GM18951 (cell line): ENCODE results near the gene UBTD2.

Source experiments
- POLR2A ChIP-seq: IDR thresholded peaks from 4 replicates; pipeline ENCODE4 v1.6.1; 2011; ENCODE audit warnings: mild to moderate bottlenecking; ENCODE audit not compliant: insufficient read length, insufficient read depth; ENCODE audit errors: extremely low read depth
- in situ Hi-C: fragments of 300-500 bp; cut with MboI; formaldehyde crosslinking; loops from one replicate; pipeline ENCODE4 v1.12.0; 2022; ENCODE audit warnings: low sequenced_read_pairs, mixed read lengths, inconsistent platforms; ENCODE audit not compliant: unreplicated experiment

UBTD2 gene

DNA sequence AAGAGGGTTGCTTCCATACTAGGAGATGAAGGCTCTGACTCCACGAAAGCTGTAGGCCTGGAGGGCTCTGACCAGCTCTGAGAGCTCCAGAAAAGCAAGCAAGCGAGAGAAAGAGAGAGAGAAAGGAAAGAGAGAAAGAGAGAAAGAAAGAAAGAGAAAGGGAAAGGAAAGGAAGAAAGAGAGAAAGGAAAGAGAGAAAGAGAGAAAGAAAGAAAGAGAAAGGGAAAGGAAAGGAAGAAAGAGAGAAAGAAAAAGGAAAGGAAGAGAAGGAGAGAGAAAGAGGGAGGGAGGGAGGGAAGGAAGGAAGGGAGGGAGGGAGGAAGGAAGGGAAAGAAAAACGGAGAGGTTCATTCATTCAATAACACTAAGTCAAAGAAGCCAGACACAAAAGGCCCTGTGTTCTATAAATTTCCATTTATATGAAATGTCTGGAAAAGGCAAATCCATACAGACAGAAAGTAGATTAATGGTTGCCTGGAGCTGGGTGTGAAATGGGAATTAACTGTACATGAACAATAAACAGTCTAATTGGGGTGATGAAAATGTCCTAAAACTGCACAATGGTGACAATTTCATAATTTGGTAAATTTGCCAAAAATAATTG, 93.8 kb downstream of the UBTD2 start:
- TF ChIP-seq POLR2A: no peak
- in situ Hi-C loops: loop anchor here (10.0 kb wide), 1 partner anchor 95 kb away; the partner anchor contains the start of gene UBTD2

- in situ Hi-C loops: no loop called here
- no peak for TF ChIP-seq POLR2A
Measured at GRCh38 chr5:172188893-172189692, 94.5 kb downstream of the UBTD2 start.

DNA sequence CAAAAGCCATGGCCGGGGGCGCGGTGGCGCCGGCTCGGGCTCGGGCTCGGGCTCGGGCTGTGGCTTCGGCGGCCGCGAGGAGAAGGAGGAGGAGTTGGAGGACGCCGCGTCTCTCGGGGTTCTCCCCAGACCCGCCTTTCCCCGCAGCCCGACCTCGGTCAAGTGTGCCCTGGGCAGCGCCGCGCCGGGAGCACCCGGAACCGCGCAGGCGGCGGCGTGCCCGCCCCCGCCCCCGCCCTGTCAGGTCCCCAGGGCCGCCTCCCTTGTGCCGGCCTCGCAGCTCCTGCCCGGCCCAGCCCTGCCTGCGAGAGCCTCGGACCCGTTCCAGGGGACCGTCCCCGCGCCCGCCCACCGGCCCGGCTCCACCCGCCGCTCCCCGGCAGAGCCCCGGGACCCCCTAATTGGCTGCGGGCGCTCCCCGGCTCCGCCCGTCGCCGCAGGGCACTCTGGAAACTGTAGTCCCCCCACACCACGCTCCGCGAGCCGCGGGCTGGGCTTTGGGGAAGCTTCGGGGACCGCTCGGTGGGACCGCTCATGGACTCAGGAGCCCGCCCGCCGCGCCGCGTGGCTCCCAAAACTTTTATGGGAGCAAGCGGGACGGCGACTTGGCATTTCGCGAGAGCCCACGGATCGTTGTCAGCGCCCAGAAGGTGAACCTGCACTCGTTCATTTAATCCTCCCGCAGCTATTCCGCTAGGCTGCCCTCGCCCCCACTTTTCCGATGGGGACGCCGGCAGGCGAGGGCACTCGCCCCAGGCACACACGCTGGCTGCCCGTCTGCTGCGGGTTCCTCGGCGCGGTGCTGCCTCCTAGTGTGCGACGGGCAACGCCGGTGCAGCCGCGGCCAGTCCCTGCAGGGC, 95.3 kb downstream of the UBTD2 start, which contains the start of gene STK10:
STK10 (minus strand) TSS at position 192 of the 860 bp plus-strand sequence; CDS start at position 10, 182 bp downstream.
- TF ChIP-seq POLR2A: peak; percentile 70
- in situ Hi-C loops: no loop called here

GRCh38 chr5:172187118-172188032, 96.2 kb downstream of the UBTD2 start:
- in situ Hi-C loops: no loop called here
- no peak for TF ChIP-seq POLR2A

DNA sequence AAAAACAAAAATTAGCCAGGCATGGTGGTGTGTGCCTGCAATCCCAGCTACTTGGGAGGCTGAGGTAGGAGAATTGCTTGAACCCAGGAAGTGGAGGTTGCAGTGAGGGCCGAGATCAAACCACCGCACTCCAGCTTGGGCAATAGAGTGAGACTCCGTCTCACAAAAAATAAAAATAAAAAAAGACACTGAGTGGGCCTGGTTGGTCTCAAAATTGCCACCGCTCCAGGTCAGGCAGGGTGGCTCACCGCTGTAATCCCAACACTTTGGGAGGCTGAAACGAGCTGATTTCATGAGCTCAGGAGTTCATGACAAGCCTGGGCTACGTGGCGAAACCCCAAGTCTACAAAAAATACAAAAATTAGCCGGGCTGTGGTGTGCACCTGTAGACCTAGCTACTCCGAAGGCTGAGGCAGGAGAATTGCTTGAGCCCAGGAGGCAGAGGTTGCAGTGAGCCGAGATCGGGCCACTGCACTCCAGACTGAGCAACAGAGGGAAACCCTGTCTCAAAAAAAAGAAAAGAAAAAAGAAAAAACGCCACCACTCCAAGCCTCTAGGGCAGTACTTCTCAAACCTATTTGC, 97.4 kb downstream of the UBTD2 start:
- in situ Hi-C loops: no loop called here
- TF ChIP-seq POLR2A: no peak

DNA sequence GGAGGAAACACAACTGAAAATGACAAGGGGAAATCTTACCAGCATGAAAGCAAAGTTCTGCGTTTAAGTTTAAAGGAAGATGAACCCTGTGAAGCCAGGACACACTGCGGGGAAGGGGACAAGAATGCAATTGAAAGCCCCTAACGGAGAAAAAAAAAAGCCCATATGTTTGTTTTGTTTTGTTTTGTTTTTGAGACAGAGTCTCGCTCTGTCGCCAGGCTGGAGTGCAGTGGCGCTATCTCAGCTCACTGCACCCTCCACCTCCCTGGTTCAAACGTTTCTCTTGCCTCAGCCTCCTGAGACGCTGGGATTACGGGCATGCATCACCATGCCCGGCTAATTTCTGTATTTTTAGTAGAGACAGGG, 98.5 kb downstream of the UBTD2 start:
- in situ Hi-C loops: no loop called here
- no peak for TF ChIP-seq POLR2A

DNA sequence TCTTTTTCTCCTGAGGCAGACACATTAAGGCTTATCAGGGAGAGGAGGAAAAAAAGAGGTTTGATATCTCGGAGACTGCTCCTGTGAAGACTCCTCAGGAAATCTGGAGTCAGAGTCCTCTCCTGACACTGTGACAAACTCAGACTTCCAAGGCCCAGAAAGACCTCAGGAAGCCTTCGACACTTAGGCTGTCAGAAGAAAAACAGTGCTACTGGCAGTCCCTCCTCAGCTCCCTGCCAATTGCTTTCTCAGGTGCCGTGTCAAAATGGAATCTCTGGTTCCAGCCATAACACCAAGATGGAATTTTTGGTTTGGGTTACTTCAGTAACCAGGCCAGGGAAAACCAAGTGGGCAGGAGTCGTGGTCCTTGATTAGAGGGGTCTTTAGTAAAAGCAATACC, 99.7 kb downstream of the UBTD2 start:
- in situ Hi-C loops: no loop called here
- TF ChIP-seq POLR2A: no peak

DNA sequence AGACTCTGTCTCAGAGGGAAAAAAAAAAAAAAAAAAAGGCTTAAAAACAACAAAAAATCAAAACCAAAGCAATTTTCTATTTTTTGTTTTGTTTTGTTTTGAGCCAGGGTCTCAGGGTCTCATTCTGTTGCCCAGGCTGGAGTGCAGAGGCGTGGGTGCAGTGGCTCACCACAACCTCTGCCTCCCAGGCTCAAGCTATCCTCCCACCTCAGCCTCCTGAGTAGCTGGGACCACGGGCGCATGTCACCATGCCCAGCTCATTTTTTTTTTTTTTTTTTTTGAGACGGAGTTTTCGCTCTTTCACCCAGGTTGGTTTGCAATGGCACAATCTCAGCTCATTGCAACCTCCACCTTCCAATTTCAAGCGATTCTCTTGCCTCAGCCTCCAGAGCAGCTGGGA, 101.3 kb downstream of the UBTD2 start:
- no peak for TF ChIP-seq POLR2A
- in situ Hi-C loops: no loop called here

DNA sequence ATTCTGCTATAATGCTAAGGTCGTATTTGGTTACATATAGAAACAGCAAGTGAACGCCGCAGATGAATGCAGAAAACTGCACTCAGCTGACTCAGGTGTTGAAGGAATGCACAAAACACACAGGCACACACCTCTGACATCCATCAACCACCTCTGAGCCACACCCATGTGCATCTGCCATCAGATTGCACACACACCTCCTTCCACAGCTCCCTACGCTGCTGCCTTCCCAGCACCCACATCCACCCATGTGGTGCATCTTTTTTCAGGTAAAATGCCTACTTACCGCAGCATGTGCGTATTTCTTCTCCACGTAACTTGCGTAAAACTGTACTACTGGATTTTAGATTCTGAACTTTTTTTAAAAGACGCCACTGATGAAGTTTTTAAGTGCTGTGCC, 102.6 kb downstream of the UBTD2 start:
- TF ChIP-seq POLR2A: no peak
- in situ Hi-C loops: no loop called here

GRCh38 chr5:172178991-172179989, 104.3 kb downstream of the UBTD2 start:
- TF ChIP-seq POLR2A: peak; percentile 55

More at GRCh38 chr5:172178991-172179989, 104.3 kb downstream of the UBTD2 start:
- in situ Hi-C loops: no loop called here
